Measurements from ENCODE around the gene HHATL. TPM values are rescaled to one million over a fixed set of nuclear protein-coding genes. Genes with fewer than 3 reads are reported as not detected.

Gene HHATL
- total RNA-seq, 1 donor from 2014 or later = not detected

DNA sequence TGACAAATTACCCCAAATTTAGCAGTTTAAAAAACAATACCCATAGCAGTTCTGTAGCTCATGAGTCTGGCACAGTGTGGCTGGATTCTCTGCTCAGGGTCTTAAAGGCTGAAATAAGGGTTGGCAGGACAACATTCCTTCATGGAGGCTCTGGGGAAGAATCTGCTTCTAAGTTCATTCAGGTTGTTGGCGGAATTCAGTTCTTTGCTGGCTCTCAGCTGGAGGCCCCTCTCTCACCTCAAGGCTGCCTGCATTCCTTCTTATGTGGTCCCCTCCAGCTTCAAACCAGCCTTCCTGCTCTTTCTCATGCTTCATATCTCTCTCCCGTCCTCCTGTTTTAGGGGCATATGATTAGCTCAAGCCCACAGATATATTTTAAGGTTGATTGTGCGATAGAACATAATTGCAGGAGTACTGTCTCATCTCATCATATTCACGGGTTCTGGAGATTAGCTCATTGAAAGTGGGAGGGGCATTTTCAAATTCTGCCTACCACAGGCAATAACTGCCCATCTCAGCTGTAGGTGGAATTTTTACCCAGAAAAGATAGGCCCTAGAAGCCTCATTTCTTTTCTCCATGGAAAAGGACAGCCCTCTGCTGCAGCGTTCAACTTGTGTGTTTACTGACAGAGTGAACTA, 54.7 kb downstream of the HHATL start:
- Mint-ChIP-seq H3K36me3 (ENCODE audit: low read depth) (peaks cover 45% of the 10 kb centered on the region), H3K9me3 (no peaks in the 10 kb centered on the region), H3K4me1 (ENCODE audit: low read depth) (peaks cover 4% of the 10 kb centered on the region), H3K4me3 (ENCODE audit: low read depth) (no peak overlapping the region), H3K27ac (no peak overlapping the region), H3K27me3 (ENCODE audit: low read depth) (no peaks in the 10 kb centered on the region)
- DNase-seq (ENCODE audit: low spot score) = no peak
- intact Hi-C loops (cut with micrococcal nuclease) = no loop called here

Other genes with a start within 250 kb of the HHATL start
- 0.51 and 0.52 TPM in 2 replicates for gene VIPR1, start 200.2 kb downstream of the HHATL start, total RNA-seq
- 36.1 and 40.1 TPM in 2 replicates for gene SEC22C, start 120.8 kb downstream of the HHATL start, total RNA-seq
- gene SS18L2, start 111.9 kb downstream of the HHATL start, total RNA-seq = 62.4 and 67.1 TPM in 2 replicates
- gene NKTR, start 102.1 kb downstream of the HHATL start, total RNA-seq = 76.6 and 86.2 TPM in 2 replicates
- 0.16 and 0.44 TPM in 2 replicates for gene ZBTB47, start 49.1 kb downstream of the HHATL start, total RNA-seq
- gene KLHL40, start 17.3 kb downstream of the HHATL start, total RNA-seq = not detected in 2 replicates
- gene CCDC13, start 70.5 kb upstream of the HHATL start, total RNA-seq = 0.44 TPM in 1 of 2 replicates, not detected in the other
- 85.9 and 88.5 TPM in 2 replicates for gene HIGD1A, start 101.7 kb upstream of the HHATL start, total RNA-seq
- gene ACKR2, start 106.6 kb upstream of the HHATL start, total RNA-seq = 0.44 and 1.0 TPM in 2 replicates
- not detected in 2 replicates for gene CYP8B1, start 173.1 kb upstream of the HHATL start, total RNA-seq
- gene ZNF662, start 203.3 kb upstream of the HHATL start, total RNA-seq = 0.21 and 0.30 TPM in 2 replicates